ENCODE data around the gene CDC14A.

Gene CDC14A

GRCh38 chr1:100448366-100448765 is 96.1 kb downstream of the CDC14A start:
- DNase-seq (ENCODE audit: low spot score): no peak

- DNase-seq (ENCODE audit: low spot score): no peak
These were observed 97.2 kb downstream of the CDC14A start for GRCh38 chr1:100449477-100449876.

- DNase-seq (ENCODE audit: low spot score): no peak
These were observed 100.3 kb downstream of the CDC14A start for GRCh38 chr1:100452641-100453040.

GRCh38 chr1:100455478-100456072 is 103.3 kb downstream of the CDC14A start:
- DNase-seq (ENCODE audit: low spot score): no peak

GRCh38 chr1:100456880-100457279 is 104.6 kb downstream of the CDC14A start:
- DNase-seq (ENCODE audit: low spot score): no peak

GRCh38 chr1:100457683-100458082 is 105.4 kb downstream of the CDC14A start:
- DNase-seq (ENCODE audit: low spot score): no peak

- DNase-seq (ENCODE audit: low spot score): peak; percentile 31
These were observed 106.5 kb downstream of the CDC14A start for GRCh38 chr1:100458661-100459357.

- peak; percentile 76 for DNase-seq (ENCODE audit: low spot score)
These were observed 107.2 kb downstream of the CDC14A start for GRCh38 chr1:100459358-100460114.

GRCh38 chr1:100461222-100461621 is 108.9 kb downstream of the CDC14A start:
- DNase-seq (ENCODE audit: low spot score): peak; percentile 36

GRCh38 chr1:100462326-100463025 is 110.2 kb downstream of the CDC14A start:
- no peak for DNase-seq (ENCODE audit: low spot score)

GRCh38 chr1:100463791-100464424 is 111.6 kb downstream of the CDC14A start:
- DNase-seq (ENCODE audit: low spot score): peak; percentile 72

GRCh38 chr1:100469578-100469977 is 117.3 kb downstream of the CDC14A start:
- no peak for DNase-seq (ENCODE audit: low spot score)

GRCh38 chr1:100474834-100475233 is 122.5 kb downstream of the CDC14A start:
- DNase-seq (ENCODE audit: low spot score): no peak

- DNase-seq (ENCODE audit: low spot score): no peak
These were observed 124.5 kb downstream of the CDC14A start for GRCh38 chr1:100476735-100477290.

- no peak for DNase-seq (ENCODE audit: low spot score)
These were observed 126.5 kb downstream of the CDC14A start for GRCh38 chr1:100478816-100479215.

GRCh38 chr1:100479620-100480338 is 127.5 kb downstream of the CDC14A start:
- no peak for DNase-seq (ENCODE audit: low spot score)

- no peak for DNase-seq (ENCODE audit: low spot score)
These were observed 129.0 kb downstream of the CDC14A start for GRCh38 chr1:100481303-100481702.

GRCh38 chr1:100482167-100482566 is 129.9 kb downstream of the CDC14A start:
- DNase-seq (ENCODE audit: low spot score): no peak

- no peak for DNase-seq (ENCODE audit: low spot score)
These were observed 130.4 kb downstream of the CDC14A start for GRCh38 chr1:100482748-100483147.

GRCh38 chr1:100483230-100483629 is 130.9 kb downstream of the CDC14A start:
- no peak for DNase-seq (ENCODE audit: low spot score)

GRCh38 chr1:100485855-100486258 is 133.6 kb downstream of the CDC14A start:
- DNase-seq (ENCODE audit: low spot score): no peak

All from iPS-NIHi11 (cell line).